ENCODE data around the gene TRIM40.
"Not testable (repeated sequence)": the region's sequence is repeated elsewhere in the genome, so short reads cannot be mapped to it uniquely, and the experiment has no call there.

Gene TRIM40

GRCh38 chr6:30165238-30165637, 29.3 kb downstream of the TRIM40 start:
- not testable (repeated sequence) for DNase-seq

DNA sequence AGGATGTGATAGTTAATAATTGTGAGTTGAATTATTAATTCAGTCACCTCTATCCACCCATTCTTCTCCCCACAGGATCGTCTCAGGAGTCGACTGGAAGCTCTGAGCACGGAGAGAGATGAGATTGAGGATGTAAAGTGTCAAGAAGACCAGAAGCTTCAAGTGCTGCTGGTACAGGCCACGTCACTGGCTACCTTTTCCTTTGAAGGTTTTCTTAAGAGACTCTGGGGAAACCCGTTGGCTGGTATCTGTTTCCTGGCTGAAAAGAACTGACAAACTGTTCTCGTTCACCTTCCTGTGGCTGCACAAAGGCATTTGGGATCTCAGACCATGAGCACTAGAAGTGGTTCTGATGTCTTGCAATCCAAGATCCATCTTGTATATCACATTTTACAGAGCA, 31.2 kb downstream of the TRIM40 start:
- no peak for DNase-seq

DNA sequence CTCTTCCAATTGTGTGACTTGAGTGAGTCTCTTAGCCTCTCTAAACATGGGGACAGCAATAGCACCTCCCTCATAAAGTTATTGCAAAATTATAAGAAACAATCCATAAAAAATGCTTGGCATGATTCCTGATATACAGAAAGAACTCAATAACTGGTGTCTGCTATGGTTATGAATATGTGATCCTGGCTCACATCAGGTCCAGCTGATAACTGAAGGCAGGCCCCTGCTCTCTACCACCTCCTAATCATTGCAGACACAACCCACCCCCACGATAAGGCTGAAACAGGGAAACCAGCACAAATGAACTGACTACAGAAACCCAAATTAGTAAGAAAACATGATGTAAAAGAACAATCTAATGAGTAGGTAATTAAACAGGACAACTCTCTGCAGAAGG, 32.8 kb downstream of the TRIM40 start:
- DNase-seq, result no peak

GRCh38 chr6:30169658-30170614, 34.0 kb downstream of the TRIM40 start:
- peak; percentile 12 for DNase-seq

- no peak for DNase-seq
These were observed 35.9 kb downstream of the TRIM40 start for GRCh38 chr6:30171677-30172471.

- DNase-seq, result no peak
These were observed 36.7 kb downstream of the TRIM40 start for GRCh38 chr6:30172681-30173080.

- DNase-seq, result no peak
These were observed 39.8 kb downstream of the TRIM40 start for GRCh38 chr6:30175765-30176164.

DNA sequence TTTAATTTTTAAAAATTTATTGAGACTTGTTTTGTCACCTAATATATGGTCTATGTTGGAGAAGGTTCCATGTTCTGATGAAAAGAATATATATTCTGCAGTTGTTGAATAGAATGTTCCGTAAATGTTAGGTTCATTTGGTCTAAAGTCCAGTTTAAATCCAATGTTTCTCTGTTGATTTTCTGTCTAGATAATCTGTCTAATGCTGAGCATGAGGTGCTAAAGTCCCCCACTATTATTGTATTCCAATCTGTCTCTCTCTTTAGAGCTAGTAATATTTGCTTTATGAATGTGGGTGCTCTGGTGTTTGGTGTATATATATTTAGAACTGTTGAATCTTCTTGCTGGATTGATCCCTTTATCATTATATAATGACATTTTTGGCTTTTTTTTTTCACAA, 42.9 kb downstream of the TRIM40 start:
- DNase-seq, result no peak

- DNase-seq, result no peak
These were observed 44.2 kb downstream of the TRIM40 start for GRCh38 chr6:30180145-30180544.

GRCh38 chr6:30184417-30185031, 48.6 kb downstream of the TRIM40 start:
- no peak for DNase-seq

DNA sequence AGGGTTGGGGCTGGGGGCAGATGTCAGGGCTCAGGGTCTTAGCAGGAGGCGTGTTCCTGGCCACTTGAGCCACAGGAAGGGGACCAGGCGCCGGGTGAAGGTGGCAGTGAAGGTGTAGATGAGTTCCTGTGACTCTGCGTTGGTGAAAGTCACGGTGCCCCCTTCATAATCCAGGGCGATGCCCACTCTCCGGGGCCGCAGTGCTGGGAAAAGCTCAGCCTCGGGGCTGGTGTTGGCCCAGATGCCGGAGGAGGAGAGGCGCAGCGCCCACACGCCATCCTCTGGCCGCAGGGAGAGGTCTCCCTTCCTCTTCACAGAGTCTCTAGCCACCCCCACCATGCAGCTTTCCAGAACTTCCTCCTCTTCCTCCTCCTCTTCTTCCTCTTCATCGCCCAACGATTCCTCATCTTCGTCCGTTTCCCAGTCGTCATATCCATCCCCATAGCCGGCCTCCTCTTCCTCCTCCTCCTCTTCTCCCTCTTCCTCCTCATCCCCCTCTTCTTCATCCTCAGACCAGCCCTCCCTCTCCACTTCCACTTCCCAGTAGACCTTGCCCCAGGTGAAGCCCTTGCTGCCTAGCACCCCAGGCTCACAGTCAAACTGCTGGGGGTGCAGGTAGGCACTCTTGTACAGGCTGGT, 50.0 kb downstream of the TRIM40 start:
- DNase-seq, result no peak

GRCh38 chr6:30188541-30188940, 52.6 kb downstream of the TRIM40 start:
- DNase-seq, result no peak

- no peak for DNase-seq
These were observed 56.1 kb downstream of the TRIM40 start for GRCh38 chr6:30192076-30192475.

DNA sequence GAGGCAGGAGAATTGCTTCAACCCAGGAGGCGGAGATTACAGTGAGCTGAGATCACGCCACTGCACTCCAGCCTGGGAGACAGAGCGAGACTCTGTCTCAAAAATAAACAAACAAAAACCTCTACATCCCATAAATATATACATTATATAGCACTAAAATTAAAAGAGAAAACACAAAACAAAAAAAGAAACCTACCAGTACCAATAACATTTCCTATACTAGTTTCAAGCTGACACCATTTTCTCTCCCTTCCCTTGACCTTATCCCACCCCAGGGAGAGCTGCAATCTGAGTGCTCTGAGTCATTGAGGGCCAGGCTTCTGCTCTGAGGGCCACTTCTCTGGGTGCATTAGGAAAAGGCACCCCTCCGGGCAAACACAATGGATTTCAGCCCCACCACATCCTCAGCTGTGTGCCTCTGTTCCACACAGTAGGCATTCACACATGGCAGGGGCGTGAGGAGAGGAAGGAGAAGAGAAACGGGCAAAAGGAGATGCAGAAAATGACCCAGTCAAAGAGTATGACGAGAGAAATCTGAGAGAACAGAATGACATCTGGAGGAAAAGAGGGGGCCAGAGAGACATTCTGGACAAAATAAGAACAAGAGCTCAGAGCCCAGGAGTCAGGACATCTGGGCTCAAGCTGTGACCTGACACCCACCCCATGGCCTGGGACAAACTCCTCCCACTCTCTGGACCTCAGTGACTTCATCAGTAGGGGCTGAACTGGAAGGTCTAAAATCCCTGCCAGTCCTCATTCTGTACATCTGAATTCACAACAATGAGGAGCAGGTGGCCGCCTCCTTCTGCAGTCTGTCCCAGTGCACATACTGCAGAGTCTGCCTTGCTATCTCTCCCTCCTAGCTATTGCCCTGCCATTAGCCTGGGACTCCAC, 59.1 kb downstream of the TRIM40 start:
- DNase-seq, result no peak

- no peak for DNase-seq
These were observed 60.0 kb downstream of the TRIM40 start for GRCh38 chr6:30195951-30196350.

- no peak for DNase-seq
These were observed 60.4 kb downstream of the TRIM40 start for GRCh38 chr6:30196376-30196775.

All from midbrain (tissue), 1 donor.